Measurements from ENCODE around the gene NKAIN2.

GRCh38 chr6:124800222-124800621 is 996.6 kb downstream of the NKAIN2 start:
- TF ChIP-seq CTCF (optimal IDR thresholded peaks at IDR 0.05 in 1 of 3, IDR thresholded peaks at IDR 0.05 in 1 of 3, conservative IDR thresholded peaks at IDR 0.05 in 1 of 3; ENCODE audit: extremely low read depth in 1 of 3, insufficient read depth in 2 of 3, low read length in 3 of 3) (no peak), EZH2 (IDR thresholded peaks at IDR 0.05; ENCODE audit: low read length) (no peak)
